HCT116 (cell line): ENCODE data around the gene IFI30. TPM values are rescaled to one million over a fixed set of nuclear protein-coding genes. Genes with fewer than 3 reads are reported as not detected.

Source experiments
- ATAC-seq: fragments of 200-7000 bp; cut with Tn5 transposase; 2 replicates; pipeline ENCODE4 v1.9.1; 2020; ENCODE audit warnings: mild to moderate bottlenecking, moderate library complexity
- BruUV-seq: library from RNA; stranded (reverse); fragments of 400-500 nt; replicated peaks from 2 replicates; lab custom pipeline; 2021; lab: Mats Ljungman, UMichigan
- CTCF ChIA-PET: fragments of 300-600 bp; sonication (Branson Sonifier 250); formaldehyde crosslinking; loops from one replicate; lab custom pipeline; 2021; ENCODE audit warnings: antibody characterized with exemption; lab: Charles Lee
- POLR2A ChIA-PET: fragments of 300-600, 350-600 bp; sonication (Branson Sonifier 250); formaldehyde crosslinking; loops from one replicate; lab custom pipeline; 2021; ENCODE audit warnings: antibody characterized with exemption; lab: Charles Lee
- RAD21 ChIA-PET, 2 experiments: fragments of 300-600 bp; sonication (Branson Sonifier 250); formaldehyde crosslinking; loops; one replicate each; lab custom pipeline; 2023; ENCODE audit warnings: low total read pairs in 2 of 2; ENCODE audit not compliant: uncharacterized antibody in 2 of 2, unreplicated experiment in 2 of 2, low non-redundant PET in 1 of 2; lab: Charles Lee
- DNase-seq: peaks from one replicate; pipeline ENCODE4 v3.0.0-alpha.2; 2010; ENCODE audit warnings: low read depth, low spot score
- H2AFZ ChIP-seq: fragments of 200-600 bp; shearing (Covaris generic), sonication (generic); 2 replicates; pipeline ENCODE4 v1.6.1; 2017; ENCODE audit warnings: low read depth, mixed run types, mixed read lengths, antibody characterized with exemption, low read length; ENCODE audit not compliant: poor library complexity, severe bottlenecking
- H3K27ac ChIP-seq: 2 replicates; pipeline ENCODE4 v1.5.1; 2012; ENCODE audit warnings: low read depth, low read length
- H3K27me3 ChIP-seq: fragments of 200-600 bp; sonication (generic); 2 replicates; pipeline ENCODE4 v1.6.1; 2016; ENCODE audit warnings: mixed run types, low read length, mixed read lengths; ENCODE audit not compliant: insufficient read depth
- H3K36me3 ChIP-seq, 2 experiments: fragments of 200-500 bp in 1 of 2; fragments of 200-600 bp in 1 of 2; sonication (Bioruptor generic) in 1 of 2; sonication (generic) in 1 of 2; 2 replicates each; pipeline versions ENCODE4 v1.5.1 to v1.6.1; 2014 to 2016; ENCODE audit warnings: low read length in 2 of 2, inconsistent platforms in 1 of 2, mixed read lengths in 1 of 2, mixed run types in 1 of 2; ENCODE audit not compliant: insufficient read depth in 2 of 2, control insufficient read depth in 1 of 2
- H3K4me1 ChIP-seq, 2 experiments: fragments of 200-600 bp in 1 of 2; sonication (generic) in 1 of 2; 2 replicates each; pipeline versions ENCODE4 v1.5.1 to v1.6.1; 2012 to 2017; ENCODE audit warnings: low read length in 2 of 2, inconsistent platforms in 1 of 2, mild to moderate bottlenecking in 1 of 2, mixed read lengths in 1 of 2, mixed run types in 1 of 2, moderate library complexity in 1 of 2; ENCODE audit not compliant: insufficient read depth in 2 of 2, control insufficient read depth in 1 of 2
- H3K4me2 ChIP-seq: fragments of 200-600 bp; sonication (generic); 2 replicates; pipeline ENCODE4 v1.6.1; 2017; ENCODE audit warnings: mixed run types, low read length, mixed read lengths
- H3K4me3 ChIP-seq, 2 experiments: fragments of 200-600 bp in 1 of 2; sonication (generic) in 1 of 2; replicated peaks in 1 of 2; 2 replicates each; pipeline ENCODE4 v1.5.1; 2011 to 2016; ENCODE audit warnings: low read length in 2 of 2, control low read depth in 1 of 2, low read depth in 1 of 2, mild to moderate bottlenecking in 1 of 2, mixed read lengths in 1 of 2, mixed run types in 1 of 2
- H3K79me2 ChIP-seq: fragments of 200-600 bp; sonication (generic); 2 replicates; pipeline ENCODE4 v1.6.1; 2017; ENCODE audit warnings: mild to moderate bottlenecking, mixed run types, low read length, moderate library complexity, mixed read lengths; ENCODE audit not compliant: insufficient read depth
- H3K9ac ChIP-seq: fragments of 200-600 bp; sonication (generic); 2 replicates; pipeline ENCODE4 v1.6.1; 2016; ENCODE audit warnings: low read length, mixed read lengths
- H3K9me2 ChIP-seq: fragments of 200-600 bp; sonication (generic), shearing (Covaris generic); 2 replicates; pipeline ENCODE4 v1.6.1; 2017; ENCODE audit warnings: mixed run types, mild to moderate bottlenecking, moderate library complexity; ENCODE audit not compliant: insufficient read depth
- H3K9me3 ChIP-seq, 2 experiments: fragments of 200-500 bp in 1 of 2; fragments of 200-600 bp in 1 of 2; sonication (Bioruptor generic) in 1 of 2; sonication (generic) in 1 of 2; 2 replicates each; pipeline ENCODE4 v1.6.1; 2014 to 2017; ENCODE audit warnings: low read length in 2 of 2, mixed read lengths in 2 of 2, inconsistent platforms in 1 of 2, low read depth in 1 of 2, mild to moderate bottlenecking in 1 of 2, mixed run types in 1 of 2, moderate library complexity in 1 of 2; ENCODE audit not compliant: control insufficient read depth in 1 of 2, insufficient read depth in 1 of 2
- H4K20me1 ChIP-seq: fragments of 200-600 bp; sonication (generic), shearing (Covaris generic); 2 replicates; pipeline ENCODE4 v1.6.1; 2017; ENCODE audit warnings: mixed run types, mild to moderate bottlenecking, moderate library complexity; ENCODE audit not compliant: insufficient read depth
- CBX3 ChIP-seq: IDR thresholded peaks from 2 replicates; pipeline ENCODE4 v1.6.1; 2012; ENCODE audit warnings: low read depth
- CTCF ChIP-seq, 3 experiments: fragments of 200-600 bp in 1 of 3; sonication (generic) in 1 of 3; IDR thresholded peaks in 2 of 3; conservative IDR thresholded peaks in 1 of 3; 2 replicates each; pipeline ENCODE4 v1.5.1; 2012 to 2017; ENCODE audit warnings: low read depth in 2 of 3, low read length in 2 of 3, antibody characterized with exemption in 1 of 3, borderline replicate concordance in 1 of 3, control low read depth in 1 of 3, mild to moderate bottlenecking in 1 of 3, mixed read lengths in 1 of 3, mixed run types in 1 of 3, moderate library complexity in 1 of 3; ENCODE audit not compliant: insufficient read depth in 1 of 3
- EGR1 ChIP-seq: IDR thresholded peaks from 2 replicates; pipeline ENCODE4 v1.6.1; 2012; ENCODE audit warnings: low read depth
- EZH2 ChIP-seq: fragments of 200-600 bp; sonication (generic); IDR thresholded peaks from 2 replicates; pipeline ENCODE4 v1.6.1; 2017; ENCODE audit warnings: antibody characterized with exemption, mixed run types
- EZH2phosphoT487 ChIP-seq: fragments of 200-600 bp; IDR thresholded peaks from 2 replicates; pipeline ENCODE4 v1.6.1; 2018; ENCODE audit warnings: antibody characterized with exemption, borderline replicate concordance
- JUND ChIP-seq: IDR thresholded peaks from 2 replicates; pipeline ENCODE4 v1.6.1; 2012
- MAX ChIP-seq: IDR thresholded peaks from 2 replicates; pipeline ENCODE4 v1.6.1; 2012
- POLR2A ChIP-seq: IDR thresholded peaks from 2 replicates; pipeline ENCODE4 v1.7.0; 2011; ENCODE audit warnings: borderline replicate concordance; ENCODE audit not compliant: insufficient read depth, insufficient read length; ENCODE audit errors: extremely low read depth
- POLR2AphosphoS5 ChIP-seq: IDR thresholded peaks from 2 replicates; pipeline ENCODE4 v1.6.1; 2011; ENCODE audit warnings: mild to moderate bottlenecking, low read depth, low read length, moderate library complexity
- RAD21 ChIP-seq: IDR thresholded peaks from 2 replicates; pipeline ENCODE4 v1.6.1; 2012; ENCODE audit warnings: low read depth, mild to moderate bottlenecking
- REST ChIP-seq: IDR thresholded peaks from 2 replicates; pipeline ENCODE4 v1.6.1; 2012; ENCODE audit warnings: low read depth
- TCF7L2 ChIP-seq: IDR thresholded peaks from 2 replicates; pipeline ENCODE4 v1.7.0; 2011; ENCODE audit warnings: borderline replicate concordance, inconsistent platforms; ENCODE audit not compliant: insufficient read depth, insufficient read length; ENCODE audit errors: extremely low read depth
- YY1 ChIP-seq: IDR thresholded peaks from 2 replicates; pipeline ENCODE4 v1.6.1; 2011; ENCODE audit warnings: low read length, low read depth, moderate library complexity, mild to moderate bottlenecking; ENCODE audit not compliant: insufficient replicate concordance; ENCODE audit errors: extremely low read depth
- ZFX ChIP-seq: fragments of 450-650 bp; IDR thresholded peaks from 2 replicates; pipeline ENCODE4 v1.6.1; 2017
- ZNF274 ChIP-seq: fragments of 200-500 bp; sonication (Bioruptor generic); IDR thresholded peaks from 2 replicates; pipeline ENCODE4 v1.6.1; 2014; ENCODE audit warnings: mild to moderate bottlenecking, low read depth, low read length, inconsistent platforms
- intact Hi-C: fragments of 100-400 bp; cut with micrococcal nuclease; formaldehyde crosslinking; loops from 2 replicates; pipeline ENCODE4 v1.10.0; 2022
- total RNA-seq: library from RNA; stranded (reverse); gene quantifications from one replicate; pipeline ENCODE4 v1.2.1, GENCODE V29; 2021; ENCODE audit not compliant: unreplicated experiment
- TF ChIP-seq, protein P1 (sequence below): IDR thresholded peaks from 2 replicates; pipeline ENCODE4 v1.6.1; 2011; ENCODE audit warnings: mild to moderate bottlenecking, low read length, moderate library complexity; ENCODE audit not compliant: insufficient replicate concordance; ENCODE audit errors: extremely low read depth

IFI30 gene
- total RNA-seq, 1 experiment from 2014 or later, result 64.6 TPM

GRCh38 chr19:18128044-18128443 is 45.6 kb upstream of the IFI30 start:
- no peaks in the 10 kb centered on the region for H3K9me3 ChIP-seq
- no peak overlapping the region for H3K4me3 ChIP-seq
- CTCF ChIA-PET, result no interaction called here
- H3K9ac ChIP-seq, result no peak overlapping the region
- no peak for DNase-seq
- TF ChIP-seq, protein P1, sequence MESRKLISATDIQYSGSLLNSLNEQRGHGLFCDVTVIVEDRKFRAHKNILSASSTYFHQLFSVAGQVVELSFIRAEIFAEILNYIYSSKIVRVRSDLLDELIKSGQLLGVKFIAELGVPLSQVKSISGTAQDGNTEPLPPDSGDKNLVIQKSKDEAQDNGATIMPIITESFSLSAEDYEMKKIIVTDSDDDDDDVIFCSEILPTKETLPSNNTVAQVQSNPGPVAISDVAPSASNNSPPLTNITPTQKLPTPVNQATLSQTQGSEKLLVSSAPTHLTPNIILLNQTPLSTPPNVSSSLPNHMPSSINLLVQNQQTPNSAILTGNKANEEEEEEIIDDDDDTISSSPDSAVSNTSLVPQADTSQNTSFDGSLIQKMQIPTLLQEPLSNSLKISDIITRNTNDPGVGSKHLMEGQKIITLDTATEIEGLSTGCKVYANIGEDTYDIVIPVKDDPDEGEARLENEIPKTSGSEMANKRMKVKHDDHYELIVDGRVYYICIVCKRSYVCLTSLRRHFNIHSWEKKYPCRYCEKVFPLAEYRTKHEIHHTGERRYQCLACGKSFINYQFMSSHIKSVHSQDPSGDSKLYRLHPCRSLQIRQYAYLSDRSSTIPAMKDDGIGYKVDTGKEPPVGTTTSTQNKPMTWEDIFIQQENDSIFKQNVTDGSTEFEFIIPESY, result no peak
- TF ChIP-seq ZFX, result no peak
- no peak for TF ChIP-seq ZNF274
- TF ChIP-seq EZH2, result no peak
- no peak for TF ChIP-seq POLR2AphosphoS5
- TF ChIP-seq YY1, result no peak
- no peak for TF ChIP-seq EGR1
- no peak for TF ChIP-seq REST
- TF ChIP-seq EZH2phosphoT487, result no peak
- no peak for TF ChIP-seq CTCF (IDR thresholded peaks at IDR 0.05 in 2 of 3, conservative IDR thresholded peaks at IDR 0.05 in 1 of 3; ENCODE audit: borderline replicate concordance in 1 of 3, insufficient read depth in 1 of 3, low read depth in 2 of 3, low read length in 2 of 3)
- no peak for TF ChIP-seq POLR2A
- no peak for TF ChIP-seq MAX
- TF ChIP-seq RAD21, result no peak
- no peak for TF ChIP-seq JUND
- TF ChIP-seq CBX3, result no peak
- TF ChIP-seq TCF7L2, result no peak
- RAD21 ChIA-PET, result no interaction called here
- no peak overlapping the region for H3K4me2 ChIP-seq
- peaks cover 7 to 14% of the 10 kb centered on the region in 2 experiments; a peak in 3 of 4 replicates for H3K36me3 ChIP-seq
- H3K4me1 ChIP-seq, result no peaks in the 10 kb centered on the region
- no peaks in the 10 kb centered on the region for H3K9me2 ChIP-seq
- no peaks in the 10 kb centered on the region for H4K20me1 ChIP-seq
- no peak overlapping the region for H2AFZ ChIP-seq
- POLR2A ChIA-PET, result no interaction called here
- no peaks in the 10 kb centered on the region for H3K79me2 ChIP-seq
- intact Hi-C loops, result no loop called here
- H3K27me3 ChIP-seq, result no peaks in the 10 kb centered on the region
- ATAC-seq, result no peak
- H3K27ac ChIP-seq, result no peak overlapping the region
- BruUV-seq, result no TSS peak
